Body of pancreas (tissue), 4 donors: Measurements from ENCODE around the gene TM7SF3. TPM values are rescaled to one million over a fixed set of nuclear protein-coding genes. Genes with fewer than 3 reads are reported as not detected.

Experiments
- ATAC-seq: fragments of 150-250 bp; one replicate; pipeline ENCODE4 v1.9.1; 2016
- DNase-seq, 4 donors: peaks; one replicate each; pipeline ENCODE4 v3.0.0-alpha.2; 2019
- H3K27ac ChIP-seq, 4 donors: fragments of 200-600 bp; sonication (generic); 1 replicate in 3 of 4; 2 replicates in 1 of 4; pipeline versions ENCODE4 v1.5.1 to v1.6.1; 2016 to 2019; ENCODE audit warnings: mild to moderate bottlenecking in 1 of 4, mixed read lengths in 1 of 4, moderate library complexity in 1 of 4
- H3K27me3 ChIP-seq, 2 donors: fragments of 200-600 bp; sonication (generic); one replicate each; pipeline ENCODE4 v1.6.0; 2016; ENCODE audit warnings: mild to moderate bottlenecking in 1 of 2
- H3K36me3 ChIP-seq, 2 donors: fragments of 200-600 bp; sonication (generic); replicated peaks in 1 of 2; 2 replicates each; pipeline ENCODE4 v1.5.1; 2016; ENCODE audit warnings: low read depth in 2 of 2; ENCODE audit not compliant: insufficient read depth in 1 of 2
- H3K4me1 ChIP-seq: fragments of 200-600 bp; sonication (generic); one replicate; pipeline ENCODE4 v1.6.0; 2016
- H3K4me3 ChIP-seq, 2 donors: fragments of 200-600 bp; sonication (generic); 1 replicate in 1 of 2; 2 replicates in 1 of 2; pipeline ENCODE4 v1.5.1; 2016 to 2019
- H3K9me3 ChIP-seq, 3 donors: fragments of 200-600 bp; sonication (generic); 1 replicate in 2 of 3; 2 replicates in 1 of 3; pipeline ENCODE4 v1.5.1; 2016
- CTCF ChIP-seq, 7 experiments: fragments of 450-650 bp in 4 of 7; fragments of 200-600 bp in 3 of 7; sonication (generic) in 3 of 7; IDR thresholded peaks; one replicate each; pipeline ENCODE4 v1.5.1; 2016 to 2019; ENCODE audit warnings: antibody characterized with exemption in 7 of 7
- POLR2A ChIP-seq, 3 donors: fragments of 450-650 bp; IDR thresholded peaks; one replicate each; pipeline ENCODE4 v1.6.1; 2016; ENCODE audit warnings: antibody characterized with exemption in 3 of 3, mild to moderate bottlenecking in 2 of 3
- WGBS, 2 donors: methylation state at CpG; one replicate each; pipeline ENCODE4 v1.1.5; 2017; 5-methylcytosine and 5-hydroxymethylcytosine counted together
- intact Hi-C: fragments of 100-400 bp; cut with DNase I; formaldehyde crosslinking; loops from one replicate; pipeline ENCODE4 v1.15.1; 2023
- total RNA-seq, 2 donors: library from RNA; depleted of rRNA; stranded (reverse); fragments of >200 nt; gene quantifications; one replicate each; pipeline ENCODE4 v1.1.0, GENCODE V29; 2016

TM7SF3 gene
- total RNA-seq, 2 donors from 2014 or later: 55.0 to 113 TPM

GRCh38 chr12:26928661-26929060 is 85.5 kb downstream of the TM7SF3 start:
- Histone ChIP-seq H3K27ac (no peak overlapping the region), H3K4me3 (no peak overlapping the region), H3K36me3 (peaks cover 0 to 12% of the 10 kb centered on the region in 2 donors), H3K4me1 (no peaks in the 10 kb centered on the region), H3K9me3 (no peaks in the 10 kb centered on the region), H3K27me3 (no peaks in the 10 kb centered on the region)
- no peak for ATAC-seq
- no peak for DNase-seq
- 89 to 95% methylated on average over 5 of the region's 5 CpGs for WGBS, 2 donors
- TF ChIP-seq POLR2A (IDR thresholded peaks at IDR 0.05) (no peak), CTCF (IDR thresholded peaks at IDR 0.05) (no peak)
- intact Hi-C loops: no loop called here

Other genes starting within 250 kb of the TM7SF3 start
- 10 to 100 TPM; 37.4 to 92.9 TPM for gene ITPR2, start 181.2 kb downstream of the TM7SF3 start, total RNA-seq
- gene INTS13, start 76.4 kb downstream of the TM7SF3 start, total RNA-seq: 10 to 100 TPM; 12.9 to 13.0 TPM
- 10 to 100 TPM; 39.2 to 41.5 TPM for gene FGFR1OP2, start 75.9 kb downstream of the TM7SF3 start, total RNA-seq
- gene MED21, start 8.2 kb upstream of the TM7SF3 start, total RNA-seq: 10 to 100 TPM in 1 of 2 donors, 1 to 10 TPM in 1; 9.2 to 16.9 TPM
- not detected for gene C12orf71, start 68.2 kb upstream of the TM7SF3 start, total RNA-seq
- 10 to 100 TPM; 17.5 to 28.0 TPM for gene STK38L, start 229.9 kb upstream of the TM7SF3 start, total RNA-seq